ENCODE results near the gene ZKSCAN8. TPM values are rescaled to one million over a fixed set of nuclear protein-coding genes. Genes with fewer than 3 reads are reported as not detected.
A peak's percentile ranks its signal among the peaks of the same experiment; 100 is the strongest.

The ZKSCAN8 gene
- total RNA-seq, 2 donors from 2014 or later, result 29.0 to 41.6 TPM

DNA sequence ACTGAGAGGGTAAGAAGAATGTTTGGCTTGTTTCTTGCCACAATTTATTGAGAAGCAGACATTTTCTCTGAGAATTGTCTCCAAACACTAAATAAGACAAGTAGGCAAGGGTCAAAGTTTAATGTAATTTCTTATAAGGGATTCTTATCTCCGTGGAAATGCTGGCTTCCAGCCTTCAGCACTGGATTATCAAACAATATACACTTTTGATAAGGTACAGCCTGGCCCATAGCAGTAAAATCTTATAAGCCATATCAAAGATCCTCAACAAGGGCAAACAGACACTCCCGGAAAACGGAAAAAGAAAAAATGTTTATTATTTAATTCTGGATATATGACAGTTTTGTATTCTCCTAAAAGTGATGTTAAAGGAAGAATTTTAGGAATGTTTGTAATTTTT is 64.8 kb downstream of the ZKSCAN8 start:
- Histone ChIP-seq H3K27me3 (ENCODE audit: control insufficient read depth, insufficient read depth, low read length, poor library complexity, severe bottlenecking) (peaks cover 95% of the 10 kb centered on the region), H3K36me3 (ENCODE audit: control insufficient read depth, insufficient read depth, low read length) (no peaks in the 10 kb centered on the region), H3K27ac (ENCODE audit: low read depth, low read length) (no peak overlapping the region), H3K9me3 (ENCODE audit: control insufficient read depth, low read length) (no peaks in the 10 kb centered on the region), H3K4me3 (ENCODE audit: low read length) (no peak overlapping the region), H3K4me1 (ENCODE audit: control insufficient read depth, insufficient read depth, low read length) (no peaks in the 10 kb centered on the region), H3K9ac (ENCODE audit: extremely low read depth, low read length, poor library complexity, severe bottlenecking) (no peak overlapping the region)
- Mint-ChIP-seq H3K4me1 (peaks cover 8% of the 10 kb centered on the region), H3K4me3 (no peak overlapping the region), H3K27ac (no peak overlapping the region), H3K36me3 (ENCODE audit: low read depth) (no peaks in the 10 kb centered on the region), H3K9me3 (no peaks in the 10 kb centered on the region), H3K27me3 (ENCODE audit: insufficient read depth) (peaks cover 91% of the 10 kb centered on the region)
- TF ChIP-seq CTCF (conservative IDR thresholded peaks at IDR 0.05), result no peak
- DNase-seq, result no peak
- 57% methylated on average over 1 of the region's 3 CpGs; no CpG with 5 or more reads in 1 of the 2 experiments for WGBS, 2 experiments (ENCODE audit: insufficient coverage in 1 of 2, insufficient read length in 1 of 2)

GRCh38 chr6:28206928-28207509 is 65.3 kb downstream of the ZKSCAN8 start:
- peak overlapping the region; percentile 68 for H3K9ac ChIP-seq (ENCODE audit: extremely low read depth, low read length, poor library complexity, severe bottlenecking)
- peaks cover 91% of the 10 kb centered on the region for H3K27me3 Mint-ChIP-seq (ENCODE audit: insufficient read depth)
- no peaks in the 10 kb centered on the region for H3K36me3 ChIP-seq (ENCODE audit: control insufficient read depth, insufficient read depth, low read length)
- H3K4me3 Mint-ChIP-seq, result peak overlapping the region; percentile 67
- H3K27me3 ChIP-seq (ENCODE audit: control insufficient read depth, insufficient read depth, low read length, poor library complexity, severe bottlenecking), result peaks cover 95% of the 10 kb centered on the region
- no peak overlapping the region for H3K27ac Mint-ChIP-seq
- no peaks in the 10 kb centered on the region for H3K36me3 Mint-ChIP-seq (ENCODE audit: low read depth)
- 6 to 7% methylated on average over 13 to 15 of the region's 15 CpGs for WGBS, 2 experiments (ENCODE audit: insufficient coverage in 1 of 2, insufficient read length in 1 of 2)
- peak overlapping the region; percentile 90 for H3K4me3 ChIP-seq (ENCODE audit: low read length)
- DNase-seq, result peak; percentile 61
- no peak overlapping the region for H3K27ac ChIP-seq (ENCODE audit: low read depth, low read length)
- H3K9me3 ChIP-seq (ENCODE audit: control insufficient read depth, low read length), result no peaks in the 10 kb centered on the region
- no peaks in the 10 kb centered on the region for H3K4me1 ChIP-seq (ENCODE audit: control insufficient read depth, insufficient read depth, low read length)
- H3K9me3 Mint-ChIP-seq, result no peaks in the 10 kb centered on the region
- TF ChIP-seq CTCF (conservative IDR thresholded peaks at IDR 0.05), result no peak
- peaks cover 11% of the 10 kb centered on the region for H3K4me1 Mint-ChIP-seq

DNA sequence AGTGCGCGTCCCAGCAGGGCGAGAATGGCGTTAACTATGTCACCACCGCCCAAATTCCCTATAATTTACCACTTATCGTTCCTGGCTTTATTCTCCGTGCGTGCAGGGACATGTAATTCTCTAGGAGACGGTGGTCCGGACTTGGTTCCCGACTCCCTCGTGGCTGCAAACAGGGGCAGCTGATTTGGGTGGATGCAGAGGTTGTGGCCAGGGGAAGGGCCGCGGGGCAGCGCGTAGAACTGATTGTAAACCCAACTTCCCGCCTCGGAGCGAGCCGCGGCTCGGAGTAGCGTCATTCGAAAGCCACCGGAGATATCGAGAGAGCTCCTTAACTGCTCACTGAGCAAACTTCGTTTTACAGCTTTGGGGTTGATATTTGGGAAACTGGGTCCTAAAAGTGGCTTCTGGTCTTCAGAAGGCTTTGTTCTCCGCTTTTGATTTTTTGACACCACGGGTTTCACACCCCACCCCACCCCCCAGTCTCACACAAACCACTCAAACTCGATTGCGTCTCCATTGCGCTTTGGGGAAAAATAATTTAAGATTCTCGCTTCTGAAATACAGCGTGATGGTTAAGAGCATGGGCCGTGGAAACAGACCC is 65.9 kb downstream of the ZKSCAN8 start:
- H3K4me3 ChIP-seq (ENCODE audit: low read length), result peak overlapping the region; percentile 90
- Mint-ChIP-seq H3K36me3 (ENCODE audit: low read depth) (no peaks in the 10 kb centered on the region), H3K27ac (peak overlapping the region; percentile 78), H3K27me3 (ENCODE audit: insufficient read depth) (peaks cover 89% of the 10 kb centered on the region), H3K9me3 (no peaks in the 10 kb centered on the region), H3K4me3 (peak overlapping the region; percentile 67), H3K4me1 (peaks cover 11% of the 10 kb centered on the region)
- no peaks in the 10 kb centered on the region for H3K36me3 ChIP-seq (ENCODE audit: control insufficient read depth, insufficient read depth, low read length)
- H3K9me3 ChIP-seq (ENCODE audit: control insufficient read depth, low read length), result no peaks in the 10 kb centered on the region
- peak overlapping the region; percentile 68 for H3K9ac ChIP-seq (ENCODE audit: extremely low read depth, low read length, poor library complexity, severe bottlenecking)
- no peaks in the 10 kb centered on the region for H3K4me1 ChIP-seq (ENCODE audit: control insufficient read depth, insufficient read depth, low read length)
- WGBS, 2 experiments (ENCODE audit: insufficient coverage in 1 of 2, insufficient read length in 1 of 2), result 0 to 1% methylated on average over 11 to 35 of the region's 35 CpGs
- peaks cover 95% of the 10 kb centered on the region for H3K27me3 ChIP-seq (ENCODE audit: control insufficient read depth, insufficient read depth, low read length, poor library complexity, severe bottlenecking)
- no peak overlapping the region for H3K27ac ChIP-seq (ENCODE audit: low read depth, low read length)
- peak; percentile 88 for DNase-seq
- no peak for TF ChIP-seq CTCF (conservative IDR thresholded peaks at IDR 0.05)

Measured in endodermal cell (in vitro differentiated cells).